Brain microvascular endothelial cell (primary cell): ENCODE measurements around the gene RGSL1.

Experiments
- DNase-seq: peaks from one replicate; pipeline ENCODE4 v3.0.0-alpha.2; 2020
- H3K27ac ChIP-seq: fragments of 250-450 bp; sonication (Bioruptor Pico); 2 replicates; pipeline ENCODE4 v1.5.1; 2020; ENCODE audit warnings: mild to moderate bottlenecking, moderate library complexity
- H3K27me3 ChIP-seq: fragments of 250-450 bp; sonication (Bioruptor Pico); replicated peaks from 2 replicates; pipeline ENCODE4 v1.5.1; 2020; ENCODE audit warnings: mild to moderate bottlenecking
- H3K36me3 ChIP-seq: fragments of 250-450 bp; sonication (Bioruptor Pico); replicated peaks from 2 replicates; pipeline ENCODE4 v1.5.1; 2020; ENCODE audit warnings: mild to moderate bottlenecking
- H3K4me3 ChIP-seq: 2 replicates; pipeline ENCODE4 v1.5.1; 2011; ENCODE audit warnings: low read depth, mild to moderate bottlenecking, control low read depth, low read length, moderate library complexity
- in situ Hi-C: cut with HindIII; loops from 2 replicates; pipeline ENCODE4 v1.10.0; 2017; ENCODE audit warnings: low sequenced_read_pairs, low pct_ligation_motif_present
- TF ChIP-seq, protein P1 (sequence below): IDR thresholded peaks from 2 replicates; pipeline ENCODE4 v1.5.1; 2011; ENCODE audit warnings: low read depth, mild to moderate bottlenecking, moderate library complexity, low read length, control low read depth, inconsistent platforms; ENCODE audit errors: missing control alignments

Gene RGSL1

DNA sequence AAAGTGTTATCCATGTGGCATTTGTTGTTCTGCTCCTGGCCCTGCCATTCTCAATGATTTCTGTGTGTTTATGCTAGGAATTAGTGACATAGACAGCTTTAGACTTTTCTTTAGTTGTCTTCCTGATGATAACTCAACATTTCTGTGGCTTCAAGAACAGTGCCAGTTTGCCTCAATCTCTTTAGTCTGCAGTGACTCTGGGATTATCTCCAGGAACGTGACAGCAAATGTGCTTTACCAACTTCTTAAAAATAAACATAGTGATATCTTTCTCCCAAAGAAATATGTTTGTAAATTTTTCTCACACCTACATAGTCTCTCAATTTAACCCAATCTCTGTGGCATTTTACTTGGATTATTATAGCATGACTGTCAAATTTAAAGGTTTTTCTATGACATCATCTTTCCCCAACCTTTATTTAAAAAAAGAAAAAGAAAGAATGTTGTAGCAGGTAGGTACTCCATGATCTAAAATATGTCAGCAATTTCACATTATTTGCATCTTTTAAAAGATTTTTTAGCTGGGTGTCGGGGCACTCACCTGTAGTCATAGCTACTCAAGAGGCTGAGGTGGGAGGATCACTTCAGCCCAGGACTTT, 114.6 kb downstream of the RGSL1 start:
- no peaks in the 10 kb centered on the region for H3K27me3 ChIP-seq
- H3K27ac ChIP-seq, result no peak overlapping the region
- TF ChIP-seq, protein P1, sequence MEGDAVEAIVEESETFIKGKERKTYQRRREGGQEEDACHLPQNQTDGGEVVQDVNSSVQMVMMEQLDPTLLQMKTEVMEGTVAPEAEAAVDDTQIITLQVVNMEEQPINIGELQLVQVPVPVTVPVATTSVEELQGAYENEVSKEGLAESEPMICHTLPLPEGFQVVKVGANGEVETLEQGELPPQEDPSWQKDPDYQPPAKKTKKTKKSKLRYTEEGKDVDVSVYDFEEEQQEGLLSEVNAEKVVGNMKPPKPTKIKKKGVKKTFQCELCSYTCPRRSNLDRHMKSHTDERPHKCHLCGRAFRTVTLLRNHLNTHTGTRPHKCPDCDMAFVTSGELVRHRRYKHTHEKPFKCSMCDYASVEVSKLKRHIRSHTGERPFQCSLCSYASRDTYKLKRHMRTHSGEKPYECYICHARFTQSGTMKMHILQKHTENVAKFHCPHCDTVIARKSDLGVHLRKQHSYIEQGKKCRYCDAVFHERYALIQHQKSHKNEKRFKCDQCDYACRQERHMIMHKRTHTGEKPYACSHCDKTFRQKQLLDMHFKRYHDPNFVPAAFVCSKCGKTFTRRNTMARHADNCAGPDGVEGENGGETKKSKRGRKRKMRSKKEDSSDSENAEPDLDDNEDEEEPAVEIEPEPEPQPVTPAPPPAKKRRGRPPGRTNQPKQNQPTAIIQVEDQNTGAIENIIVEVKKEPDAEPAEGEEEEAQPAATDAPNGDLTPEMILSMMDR, result no peak
- no peaks in the 10 kb centered on the region for H3K36me3 ChIP-seq
- H3K4me3 ChIP-seq, result no peak overlapping the region
- DNase-seq, result no peak
- in situ Hi-C loops, result no loop called here

DNA sequence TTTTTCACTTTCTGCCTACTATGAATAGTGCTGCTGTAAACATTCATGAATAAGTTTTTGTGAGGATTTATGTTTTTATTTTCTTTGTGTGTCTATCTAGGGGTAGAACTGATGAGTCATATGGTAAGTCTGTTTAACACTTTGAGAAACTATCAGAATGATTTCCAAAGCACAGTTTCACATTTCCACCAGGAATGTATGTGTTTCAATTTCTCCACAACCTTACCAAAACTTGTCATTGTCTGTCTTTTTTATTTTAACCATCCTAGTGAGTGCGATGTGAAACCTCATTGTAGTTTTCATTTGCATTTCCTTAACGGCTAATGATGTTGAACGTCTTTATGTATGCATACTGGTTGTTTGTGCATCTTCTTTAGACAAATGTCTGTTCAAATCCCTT, 115.6 kb downstream of the RGSL1 start:
- H3K27me3 ChIP-seq, result no peaks in the 10 kb centered on the region
- in situ Hi-C loops, result no loop called here

DNA sequence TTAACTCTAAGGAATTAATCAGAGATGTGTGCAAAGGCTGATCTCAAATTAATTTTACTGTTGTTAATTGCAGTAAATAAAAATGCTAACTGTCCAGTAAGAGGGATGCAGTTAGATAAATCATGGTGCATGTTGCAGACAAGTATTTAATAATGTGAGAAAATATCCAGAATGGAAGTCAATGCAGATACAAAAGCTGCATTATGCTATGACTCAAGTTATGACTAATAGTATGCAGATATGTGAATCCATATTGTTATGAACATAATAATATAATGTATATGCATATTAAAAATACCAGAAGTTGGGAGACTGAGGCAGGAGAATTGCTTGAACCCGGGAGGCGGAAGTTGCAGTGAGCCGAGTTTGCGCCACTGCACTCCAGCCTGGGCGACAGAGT, 117.7 kb downstream of the RGSL1 start:
- Histone ChIP-seq H3K27me3 (no peaks in the 10 kb centered on the region), H3K27ac (no peak overlapping the region), H3K4me3 (no peak overlapping the region), H3K36me3 (no peaks in the 10 kb centered on the region)
- TF ChIP-seq, protein P1, result no peak
- in situ Hi-C loops, result no loop called here
- DNase-seq, result no peak

More for the DNA sequence above, 115.6 kb downstream of the RGSL1 start:
- no peak for DNase-seq
- no peak overlapping the region for H3K4me3 ChIP-seq
- no peaks in the 10 kb centered on the region for H3K36me3 ChIP-seq
- TF ChIP-seq, protein P1, result no peak
- no peak overlapping the region for H3K27ac ChIP-seq

DNA sequence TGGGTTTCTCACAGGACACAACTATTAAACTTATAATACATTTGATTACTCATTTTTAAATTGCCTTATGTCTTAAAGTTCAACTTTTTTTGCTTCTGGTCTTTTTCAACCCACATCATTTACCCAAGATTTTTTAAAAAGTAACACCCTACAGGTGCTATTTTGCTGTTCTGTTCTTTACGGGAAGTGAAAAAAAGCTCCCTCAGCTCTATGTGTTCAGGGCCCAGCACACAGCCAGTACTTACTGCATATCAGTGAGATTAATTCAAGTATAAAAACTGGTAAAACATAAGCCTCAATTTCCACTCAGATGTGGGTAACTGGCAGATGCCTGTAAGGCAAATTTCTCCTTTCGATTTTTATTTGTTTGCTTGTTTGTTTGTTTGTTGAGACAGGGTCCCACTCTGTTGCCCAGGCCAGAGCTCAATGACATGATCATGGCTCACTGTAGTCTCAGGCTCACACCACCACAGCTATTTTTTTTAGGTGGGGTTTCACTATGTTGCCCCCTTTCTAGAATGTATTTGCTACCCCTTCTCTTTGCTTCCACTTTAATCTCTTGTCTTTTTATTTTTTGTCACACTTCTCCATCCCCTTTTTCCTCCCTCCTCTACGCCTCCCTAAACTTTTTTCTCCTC, 118.8 kb downstream of the RGSL1 start:
- TF ChIP-seq, protein P1, result no peak
- Histone ChIP-seq H3K27me3 (no peaks in the 10 kb centered on the region), H3K36me3 (no peaks in the 10 kb centered on the region), H3K4me3 (no peak overlapping the region), H3K27ac (no peak overlapping the region)
- in situ Hi-C loops, result no loop called here
- DNase-seq, result no peak

DNA sequence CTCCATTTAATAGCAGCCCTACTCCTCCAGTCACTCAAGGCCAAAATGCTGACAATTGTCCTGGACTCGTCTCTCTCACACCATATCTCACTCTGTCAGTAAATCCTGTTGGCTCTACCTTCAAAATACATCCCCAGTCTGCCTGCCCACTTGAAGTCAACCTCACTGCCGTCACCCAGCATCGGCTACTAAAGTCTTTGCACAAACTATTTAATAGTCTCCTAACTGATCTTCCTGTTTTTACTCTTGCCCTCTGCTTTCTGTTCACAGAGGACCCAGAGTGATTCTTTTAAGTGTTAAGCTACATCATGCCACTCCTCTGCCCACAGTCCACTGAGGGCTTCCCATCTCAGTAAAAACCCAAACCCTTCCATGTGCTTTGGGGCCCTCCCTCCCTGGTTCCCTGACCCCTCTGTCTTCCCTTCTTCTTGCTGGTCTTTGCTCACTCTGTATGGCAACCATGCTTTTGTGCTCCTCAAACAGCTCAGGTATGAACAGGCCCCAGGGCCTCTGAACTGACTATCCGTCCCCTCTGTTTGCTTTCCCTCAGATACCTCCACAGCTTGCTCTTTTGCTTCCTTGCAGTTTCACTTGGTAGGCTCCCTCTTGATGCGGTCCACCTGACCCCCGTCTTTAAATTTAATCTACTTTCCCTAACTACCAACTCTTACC, 120.1 kb downstream of the RGSL1 start:
- H3K36me3 ChIP-seq, result no peaks in the 10 kb centered on the region
- TF ChIP-seq, protein P1, result no peak
- H3K4me3 ChIP-seq, result no peak overlapping the region
- in situ Hi-C loops, result no loop called here
- no peak overlapping the region for H3K27ac ChIP-seq
- no peaks in the 10 kb centered on the region for H3K27me3 ChIP-seq
- DNase-seq, result no peak
